PC-3 (cell line): ENCODE results near the gene ZNF592.

Source experiments
- CTCF ChIP-seq: fragments of 300-600 bp; sonication (generic); conservative IDR thresholded peaks from 2 replicates; pipeline ENCODE4 v1.5.1; 2017; ENCODE audit warnings: antibody characterized with exemption, low read depth, mild to moderate bottlenecking, low read length
- EZH2 ChIP-seq: fragments of 300-600 bp; sonication (generic); IDR thresholded peaks from one replicate; pipeline ENCODE4 v1.6.1; 2017; ENCODE audit warnings: antibody characterized with exemption, mild to moderate bottlenecking, low read length; ENCODE audit not compliant: unreplicated experiment
- EZH2phosphoT487 ChIP-seq: fragments of 300-600 bp; sonication (generic); IDR thresholded peaks from 2 replicates; pipeline ENCODE4 v1.6.1; 2018; ENCODE audit warnings: mild to moderate bottlenecking, antibody characterized with exemption, low read length, borderline replicate concordance

- TF ChIP-seq EZH2, result no peak
- TF ChIP-seq CTCF, result no peak
- no peak for TF ChIP-seq EZH2phosphoT487
Measured at GRCh38 chr15:84737005-84737404, 11.4 kb upstream of the ZNF592 start.
